Astrocyte of the hippocampus (primary cell): ENCODE results near the gene ZNF397.
A peak's percentile ranks its signal among the peaks of the same experiment; 100 is the strongest.
"Not testable (repeated sequence)": the region's sequence is repeated elsewhere in the genome, so short reads cannot be mapped to it uniquely, and the experiment has no call there.

Experiments
- DNase-seq: peaks from one replicate; pipeline ENCODE4 v3.0.0; 2011; ENCODE audit warnings: low read depth, low spot score

The ZNF397 gene

GRCh38 chr18:35240664-35241447 is at the start of gene ZNF397:
Gene ZNF397 (plus strand): TSS chr18:35241034. CDS start chr18:35242471, 1,437 bp downstream.
- peak; percentile 99 for DNase-seq

- no peak for DNase-seq
These were observed 49.2 kb upstream of the ZNF397 start for GRCh38 chr18:35191698-35192025.

- DNase-seq = no peak
These were observed 48.4 kb upstream of the ZNF397 start for GRCh38 chr18:35192415-35192814.

GRCh38 chr18:35193316-35193715 is 47.5 kb upstream of the ZNF397 start:
- no peak for DNase-seq

DNA sequence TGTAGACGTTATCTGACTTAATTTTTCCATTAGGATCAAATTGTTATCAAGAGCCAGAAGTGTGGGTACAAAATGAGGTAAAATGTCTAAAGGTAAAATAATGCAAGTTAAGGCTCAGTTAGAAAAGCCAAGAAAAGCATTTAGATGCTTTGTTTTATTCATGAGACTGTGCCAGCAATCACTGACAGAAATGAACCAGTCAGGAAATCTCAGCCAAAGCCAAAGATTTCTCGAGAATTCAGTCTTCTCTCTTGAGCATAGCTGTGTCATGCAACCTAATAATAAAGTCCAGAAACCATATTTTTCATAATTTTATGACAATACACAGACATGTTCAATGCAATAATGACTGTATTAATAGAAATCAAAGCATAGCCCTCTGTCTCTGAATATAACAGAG is 43.5 kb upstream of the ZNF397 start:
- DNase-seq = peak; percentile 51

DNA sequence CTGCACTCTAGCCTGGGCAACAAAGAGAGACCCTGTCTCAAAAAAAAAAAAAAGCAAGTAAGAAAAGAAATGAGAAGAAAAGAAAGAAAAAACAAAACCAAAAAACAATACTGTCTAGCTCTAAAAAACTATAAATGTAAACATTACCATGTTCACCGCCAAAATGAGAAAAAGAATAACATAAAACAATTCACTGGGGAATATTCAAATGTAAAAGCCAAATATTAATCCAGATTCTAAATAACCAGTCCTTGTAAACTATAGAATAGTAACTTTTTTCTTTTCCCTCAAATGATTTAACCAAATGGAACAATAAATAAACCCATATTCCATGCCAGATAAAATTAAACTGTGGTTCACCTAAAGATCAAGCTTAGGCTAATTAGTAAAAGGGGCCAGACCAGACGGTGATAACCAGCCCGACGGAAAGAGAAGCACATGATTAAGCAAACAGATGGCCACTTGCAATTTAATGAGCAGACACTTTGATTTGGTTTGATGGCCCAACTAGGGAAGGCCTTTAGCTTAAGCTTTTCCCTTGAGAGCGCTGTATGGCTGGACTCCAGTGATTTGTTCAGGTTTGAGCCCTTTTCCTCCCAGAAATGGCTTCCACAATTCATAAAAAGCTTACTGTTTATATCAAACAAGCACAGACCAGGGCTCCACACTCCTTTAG is 39.4 kb upstream of the ZNF397 start:
- no peak for DNase-seq

GRCh38 chr18:35203067-35203466 is 37.8 kb upstream of the ZNF397 start:
- peak; percentile 84 for DNase-seq

- DNase-seq = no peak
These were observed 35.6 kb upstream of the ZNF397 start for GRCh38 chr18:35205199-35205712.

- not testable (repeated sequence) for DNase-seq
These were observed 34.9 kb upstream of the ZNF397 start for GRCh38 chr18:35205746-35206458.

- DNase-seq = no peak
These were observed 25.8 kb upstream of the ZNF397 start for GRCh38 chr18:35215026-35215425.

GRCh38 chr18:35216611-35217010 is 24.2 kb upstream of the ZNF397 start:
- DNase-seq = not testable (repeated sequence)

GRCh38 chr18:35219331-35219730 is 21.5 kb upstream of the ZNF397 start:
- DNase-seq = not testable (repeated sequence)

DNA sequence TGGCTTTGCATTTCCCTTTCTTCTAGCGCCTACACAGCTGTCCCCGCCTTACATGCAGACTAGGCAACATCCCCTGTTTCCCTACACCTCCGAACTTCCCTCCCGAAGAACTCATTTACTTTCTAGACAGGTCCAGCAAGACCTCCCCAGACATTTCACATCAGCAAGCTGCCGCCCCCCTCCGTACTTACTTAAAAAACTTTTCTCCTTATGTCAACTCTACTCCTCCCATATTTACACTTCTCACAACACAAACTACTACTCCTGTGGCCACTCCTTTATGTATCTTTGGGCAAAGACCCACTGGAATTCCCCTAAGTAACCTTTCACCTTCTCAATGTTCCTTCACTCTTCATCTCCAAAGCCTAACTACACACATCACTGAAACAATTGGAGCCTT is 20.4 kb upstream of the ZNF397 start:
- no peak for DNase-seq

GRCh38 chr18:35223797-35224196 is 17.0 kb upstream of the ZNF397 start:
- DNase-seq = no peak

DNA sequence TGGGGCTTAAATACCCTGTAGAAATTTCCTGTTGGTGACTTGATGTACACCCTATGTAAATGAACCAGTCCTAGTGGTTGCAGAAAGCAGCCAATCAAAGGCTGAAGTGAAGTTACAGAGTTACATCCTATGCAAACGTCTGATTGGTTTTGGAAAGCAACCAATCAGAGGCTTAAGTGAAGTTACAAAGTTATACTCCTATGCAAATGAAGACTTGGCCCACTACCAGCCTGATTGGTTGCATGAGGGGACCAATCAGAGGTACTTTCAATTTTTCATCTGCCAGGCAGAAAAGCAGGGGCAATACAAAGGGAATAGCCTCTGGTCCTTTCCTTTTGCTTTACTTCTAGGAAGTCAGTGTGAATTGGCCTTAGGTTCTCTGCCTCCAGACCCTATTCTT is 13.6 kb upstream of the ZNF397 start:
- DNase-seq = no peak

DNA sequence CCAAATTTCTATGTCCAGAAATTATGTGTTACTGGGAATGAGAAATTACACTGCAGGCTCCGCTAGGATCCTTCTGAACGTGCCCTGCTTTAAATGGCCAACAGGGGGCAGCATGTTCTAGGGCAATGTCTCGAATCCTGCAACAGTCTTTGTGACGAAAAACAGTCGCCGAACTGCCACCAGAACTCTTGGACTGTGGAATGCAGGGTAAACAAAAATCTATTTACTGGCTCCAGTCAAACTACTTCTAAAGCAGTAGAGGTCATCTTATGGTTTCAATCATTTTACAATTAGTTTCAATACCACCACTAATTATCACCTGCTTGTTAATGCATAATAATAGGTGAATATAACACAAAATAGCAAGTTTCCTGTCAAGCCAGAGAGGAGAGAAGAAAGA is 9.8 kb upstream of the ZNF397 start:
- DNase-seq = peak; percentile 86

DNA sequence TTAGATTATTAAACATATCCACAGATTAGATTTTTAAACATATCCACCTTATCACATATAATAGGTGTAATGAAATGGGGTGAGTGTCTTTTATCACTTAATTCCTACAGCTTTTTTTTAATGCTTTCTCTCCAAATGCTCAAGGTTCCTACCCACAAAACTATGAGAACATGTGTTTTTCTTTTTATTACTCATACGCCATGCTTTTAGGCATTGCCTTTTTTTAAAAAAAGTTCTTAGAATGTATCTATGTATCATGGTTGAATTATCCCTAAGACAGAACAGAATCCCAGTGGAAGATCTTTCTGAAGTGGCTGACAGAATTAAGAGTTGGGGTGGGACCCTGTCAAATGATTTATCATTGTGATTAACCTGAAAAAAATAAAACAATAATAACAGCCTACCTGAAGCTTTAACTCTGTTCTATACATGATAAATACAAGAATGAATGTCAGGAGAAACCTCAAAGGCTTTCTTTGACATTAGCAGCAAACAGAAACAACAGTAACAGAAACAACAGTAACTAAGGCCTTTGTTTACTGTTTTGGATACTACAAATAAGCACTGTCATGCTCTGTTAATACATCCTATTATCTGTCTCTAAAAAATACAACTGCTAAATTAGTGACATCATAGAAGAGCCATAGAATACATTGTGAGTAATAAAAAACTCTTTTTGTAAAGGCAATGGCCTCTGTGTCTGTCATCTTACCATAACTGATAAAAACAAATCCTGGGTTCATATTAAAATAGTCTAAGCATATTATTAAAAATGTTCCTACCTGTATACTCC is 4.1 kb upstream of the ZNF397 start:
- no peak for DNase-seq

- DNase-seq = no peak
These were observed 1.5 kb upstream of the ZNF397 start for GRCh38 chr18:35239314-35239713.

DNA sequence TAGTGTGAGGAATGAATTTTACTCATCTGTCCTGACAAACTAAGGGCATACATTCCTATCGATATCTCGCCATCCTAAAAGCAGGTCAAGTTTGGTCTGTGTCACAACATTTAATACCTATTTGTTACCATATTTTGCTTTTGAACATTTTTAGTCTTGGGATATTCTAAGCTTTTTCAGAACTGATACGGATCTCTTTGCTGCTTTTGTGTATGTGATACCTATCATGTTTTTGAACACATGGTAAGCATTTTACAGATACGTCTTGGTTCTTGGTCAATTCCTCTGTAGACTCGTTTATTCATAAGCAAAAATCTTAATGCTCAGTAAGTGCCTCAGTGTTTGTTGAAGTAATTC is 592 bp downstream of the ZNF397 start:
- no peak for DNase-seq

- DNase-seq = no peak
These were observed 1.6 kb downstream of the ZNF397 start for GRCh38 chr18:35242426-35242825.

DNA sequence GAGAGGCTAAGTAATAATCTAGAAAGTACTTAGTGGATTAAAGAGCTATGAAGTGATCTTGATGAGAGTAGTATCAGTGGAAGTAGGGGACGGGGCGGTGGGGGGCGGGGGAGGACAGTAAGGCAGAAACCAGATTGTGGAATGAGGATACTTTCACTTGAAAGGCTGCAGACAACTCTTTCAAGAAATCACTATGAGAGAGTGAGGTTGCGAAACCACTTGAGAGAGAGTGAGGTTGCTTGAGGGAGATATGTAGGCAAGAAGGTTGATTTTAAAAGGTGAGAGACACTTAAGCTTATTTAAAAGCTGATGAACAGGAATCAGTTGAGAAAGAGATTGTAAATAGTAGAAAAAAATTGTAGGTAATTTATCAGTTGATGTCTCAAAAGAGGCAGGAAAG is 3.8 kb downstream of the ZNF397 start:
- no peak for DNase-seq
